Measurements from ENCODE around the gene LAMA4. TPM values are rescaled to one million over a fixed set of nuclear protein-coding genes. Genes with fewer than 3 reads are reported as not detected.

Gene LAMA4
- total RNA-seq, 1 experiment from 2014 or later: 1.1 TPM

DNA sequence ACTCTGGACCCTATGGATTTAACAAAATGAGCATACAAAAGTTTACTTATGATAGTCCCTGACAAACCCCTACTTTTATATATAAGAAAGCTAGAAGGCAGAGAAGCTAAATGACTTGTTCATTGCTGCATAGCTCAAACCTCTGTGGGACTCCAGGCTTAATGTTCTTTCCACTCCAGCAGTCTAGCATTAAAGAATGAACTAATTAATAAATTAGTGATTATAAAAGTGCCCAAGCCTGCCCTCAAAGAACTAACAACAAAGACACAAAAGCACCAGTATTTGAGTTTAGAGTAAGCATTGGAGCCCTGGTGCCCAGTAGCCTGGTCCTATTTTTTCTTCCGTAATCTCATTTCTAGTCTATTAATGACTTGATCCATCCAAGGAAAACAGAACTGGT lies 59.9 kb downstream of the LAMA4 start:
- Histone ChIP-seq H3K9me3 (ENCODE audit: control insufficient read depth, low read depth, low read length) (no peaks in the 10 kb centered on the region), H3K23me2 (ENCODE audit: insufficient read length, low read depth, low read length, poor library complexity, severe bottlenecking) (no peaks in the 10 kb centered on the region), H3K9ac (ENCODE audit: extremely low read depth, insufficient read length, low read length) (no peak overlapping the region), H2BK12ac (ENCODE audit: insufficient read length, low read depth, low read length) (no peak overlapping the region), H2BK5ac (ENCODE audit: insufficient read length, low read length) (no peak overlapping the region), H3K27me3 (ENCODE audit: insufficient read depth, low read length) (no peaks in the 10 kb centered on the region), H2AFZ (ENCODE audit: low read length) (no peak overlapping the region), H3K79me1 (ENCODE audit: insufficient read depth, low read depth, low read length, poor library complexity, severe bottlenecking) (no peaks in the 10 kb centered on the region), H3K18ac (ENCODE audit: insufficient read length, low read depth, low read length) (no peak overlapping the region), H2BK15ac (ENCODE audit: low read depth, low read length) (no peak overlapping the region), H2BK120ac (ENCODE audit: low read depth, low read length, poor library complexity, severe bottlenecking) (no peak overlapping the region), H3K56ac (ENCODE audit: insufficient read length, low read depth, low read length) (no peak overlapping the region), H3K79me2 (ENCODE audit: insufficient read depth, low read length) (no peaks in the 10 kb centered on the region), H4K5ac (ENCODE audit: insufficient read length, low read depth, low read length) (no peak overlapping the region), H4K8ac (replicated peaks; ENCODE audit: insufficient read length, low read depth, low read length) (no peak overlapping the region), H3K27ac (ENCODE audit: insufficient read length, low read depth, low read length) (no peak overlapping the region), H3T11ph (ENCODE audit: low read length) (no peak overlapping the region), H2AK5ac (ENCODE audit: insufficient read length, low read length) (no peak overlapping the region), H2BK20ac (ENCODE audit: low read depth, low read length, poor library complexity, severe bottlenecking) (no peak overlapping the region), H3K14ac (ENCODE audit: insufficient read depth, low read length) (no peak overlapping the region), H4K91ac (ENCODE audit: insufficient read length, low read depth, low read length) (no peak overlapping the region), H3K23ac (ENCODE audit: insufficient read length, low read depth, low read length) (no peak overlapping the region), H3K4me1 (ENCODE audit: insufficient read depth, low read length) (peaks cover 5% of the 10 kb centered on the region; the same call in 1 of the 2 replicates), H3K4ac (ENCODE audit: low read depth, low read length) (no peak overlapping the region), H4K20me1 (ENCODE audit: control insufficient read depth, insufficient read depth, insufficient read length) (no peaks in the 10 kb centered on the region), H3K4me2 (ENCODE audit: insufficient read depth, insufficient read length, low read length) (no peak overlapping the region)
- Mint-ChIP-seq H3K4me1 (peaks cover 10 to 18% of the 10 kb centered on the region in 2 experiments), H3K9me3 (no peaks in the 10 kb centered on the region), H3K36me3 (ENCODE audit: insufficient read depth in 1 of 3, low read depth in 3 of 3) (no peaks in the 10 kb centered on the region), H3K27me3 (ENCODE audit: low read depth) (peaks cover 8% of the 10 kb centered on the region), H3K4me3 (no peak overlapping the region), H3K27ac (no peak overlapping the region)
- TF ChIP-seq, protein P1, sequence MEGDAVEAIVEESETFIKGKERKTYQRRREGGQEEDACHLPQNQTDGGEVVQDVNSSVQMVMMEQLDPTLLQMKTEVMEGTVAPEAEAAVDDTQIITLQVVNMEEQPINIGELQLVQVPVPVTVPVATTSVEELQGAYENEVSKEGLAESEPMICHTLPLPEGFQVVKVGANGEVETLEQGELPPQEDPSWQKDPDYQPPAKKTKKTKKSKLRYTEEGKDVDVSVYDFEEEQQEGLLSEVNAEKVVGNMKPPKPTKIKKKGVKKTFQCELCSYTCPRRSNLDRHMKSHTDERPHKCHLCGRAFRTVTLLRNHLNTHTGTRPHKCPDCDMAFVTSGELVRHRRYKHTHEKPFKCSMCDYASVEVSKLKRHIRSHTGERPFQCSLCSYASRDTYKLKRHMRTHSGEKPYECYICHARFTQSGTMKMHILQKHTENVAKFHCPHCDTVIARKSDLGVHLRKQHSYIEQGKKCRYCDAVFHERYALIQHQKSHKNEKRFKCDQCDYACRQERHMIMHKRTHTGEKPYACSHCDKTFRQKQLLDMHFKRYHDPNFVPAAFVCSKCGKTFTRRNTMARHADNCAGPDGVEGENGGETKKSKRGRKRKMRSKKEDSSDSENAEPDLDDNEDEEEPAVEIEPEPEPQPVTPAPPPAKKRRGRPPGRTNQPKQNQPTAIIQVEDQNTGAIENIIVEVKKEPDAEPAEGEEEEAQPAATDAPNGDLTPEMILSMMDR (conservative IDR thresholded peaks at IDR 0.05): no peak
- no peak for DNase-seq
- no CpG with 5 or more reads among the region's 1 CpG for WGBS (ENCODE audit: extremely low coverage, insufficient read length, low lambda C conversion rate)
